B cell (primary cell): ENCODE measurements around the gene NEURL2. TPM values are rescaled to one million over a fixed set of nuclear protein-coding genes. Genes with fewer than 3 reads are reported as not detected.

Source experiments
- ATAC-seq: fragments of 200-7000 bp; cut with Tn5 transposase; one replicate; pipeline ENCODE4 v1.10.0; 2021; ENCODE audit warnings: low read depth, mild to moderate bottlenecking, moderate number of reproducible peaks, moderate library complexity
- CTCF ChIA-PET: fragments of 350-600 bp; sonication (Branson Sonifier 250); formaldehyde crosslinking; loops from one replicate; lab custom pipeline; 2021; ENCODE audit warnings: antibody characterized with exemption, inconsistent platforms; lab: Charles Lee
- POLR2A ChIA-PET: fragments of 350-600 bp; sonication (Branson Sonifier 250); formaldehyde crosslinking; loops from one replicate; lab custom pipeline; 2021; ENCODE audit warnings: antibody characterized with exemption; lab: Charles Lee
- DNase-seq: peaks from one replicate; pipeline ENCODE4 v3.0.0; 2013
- H2AFZ ChIP-seq: 2 replicates; pipeline ENCODE4 v1.6.1; 2012; ENCODE audit warnings: mild to moderate bottlenecking, low read depth, low read length; ENCODE audit not compliant: insufficient read depth, poor library complexity, severe bottlenecking
- H3K27ac ChIP-seq, 2 donors: 1 replicate in 1 of 2; 2 replicates in 1 of 2; pipeline ENCODE4 v1.5.1; 2012 to 2013; ENCODE audit warnings: low read length in 2 of 2, mild to moderate bottlenecking in 2 of 2, moderate library complexity in 1 of 2
- H3K27me3 ChIP-seq, 4 experiments: fragments of 200-600 bp in 1 of 4; sonication (generic) in 1 of 4; replicated peaks in 1 of 4; 1 replicate in 2 of 4; 2 replicates in 2 of 4; pipeline versions ENCODE4 v1.6.1 to v1.7.0; 2013 to 2016; ENCODE audit warnings: low read length in 3 of 4, mild to moderate bottlenecking in 2 of 4, mixed read lengths in 1 of 4, moderate library complexity in 1 of 4; ENCODE audit not compliant: insufficient read depth in 4 of 4, control insufficient read depth in 3 of 4; ENCODE audit errors: control extremely low read depth in 1 of 4
- H3K36me3 ChIP-seq, 2 experiments: replicated peaks in 1 of 2; 1 replicate in 1 of 2; 2 replicates in 1 of 2; pipeline versions ENCODE4 v1.6.1 to v1.7.1; 2013; ENCODE audit warnings: low read length in 1 of 2; ENCODE audit not compliant: insufficient read depth in 2 of 2, control insufficient read depth in 1 of 2; ENCODE audit errors: control extremely low read depth in 1 of 2, extremely low read depth in 1 of 2
- H3K4me1 ChIP-seq, 2 donors: fragments of 200-600 bp in 1 of 2; sonication (generic) in 1 of 2; 1 replicate in 1 of 2; 2 replicates in 1 of 2; pipeline versions ENCODE4 v1.5.1 to v1.6.1; 2013 to 2017; ENCODE audit warnings: low read length in 2 of 2; ENCODE audit not compliant: control insufficient read depth in 2 of 2, insufficient read depth in 2 of 2
- H3K4me2 ChIP-seq: replicated peaks from 2 replicates; pipeline ENCODE3; 2012; ENCODE audit warnings: mild to moderate bottlenecking, low read depth, low read length; ENCODE audit not compliant: poor library complexity, severe bottlenecking
- H3K4me3 ChIP-seq, 5 experiments: fragments of 200-600 bp in 1 of 5; sonication (generic) in 1 of 5; 1 replicate in 3 of 5; 2 replicates in 2 of 5; pipeline versions ENCODE4 v1.5.1 to v1.7.0; 2011 to 2016; ENCODE audit warnings: low read length in 4 of 5, mild to moderate bottlenecking in 4 of 5, low read depth in 2 of 5, control low read depth in 1 of 5, moderate library complexity in 1 of 5; ENCODE audit not compliant: insufficient read depth in 1 of 5; ENCODE audit errors: control extremely low read depth in 1 of 5, extremely low read depth in 1 of 5
- H3K79me2 ChIP-seq: fragments of 200-600 bp; sonication (generic); one replicate; pipeline ENCODE4 v1.6.0; 2016; ENCODE audit warnings: low read length; ENCODE audit not compliant: control insufficient read depth, insufficient read depth
- H3K9ac ChIP-seq: fragments of 200-600 bp; sonication (generic); 2 replicates; pipeline ENCODE4 v1.6.1; 2017; ENCODE audit warnings: mild to moderate bottlenecking, low read length, moderate library complexity
- H3K9me3 ChIP-seq, 3 donors: one replicate each; pipeline versions ENCODE4 v1.6.1 to v1.7.1; 2013; ENCODE audit warnings: low read length in 2 of 3; ENCODE audit not compliant: control insufficient read depth in 2 of 3, insufficient read depth in 1 of 3; ENCODE audit errors: control extremely low read depth in 1 of 3
- H4K20me1 ChIP-seq: 2 replicates; pipeline ENCODE4 v1.6.0; 2012; ENCODE audit warnings: mild to moderate bottlenecking, low read length; ENCODE audit not compliant: insufficient read depth, control insufficient read depth, poor library complexity, severe bottlenecking
- H3K27ac Mint-ChIP-seq: one replicate; pipeline ENCODE4 v1.8.0; 2021; ENCODE audit warnings: mixed read lengths
- H3K27me3 Mint-ChIP-seq: one replicate; pipeline ENCODE4 v1.8.0; 2021; ENCODE audit warnings: mixed read lengths
- H3K4me1 Mint-ChIP-seq: one replicate; pipeline ENCODE4 v1.8.0; 2021; ENCODE audit warnings: mixed read lengths
- H3K4me3 Mint-ChIP-seq: one replicate; pipeline ENCODE4 v1.8.0; 2021; ENCODE audit warnings: mixed read lengths
- H3K9me3 Mint-ChIP-seq: one replicate; pipeline ENCODE4 v1.8.0; 2022; ENCODE audit warnings: mixed read lengths; ENCODE audit not compliant: insufficient read depth
- CTCF ChIP-seq: fragments of 200-600 bp; IDR thresholded peaks from one replicate; pipeline ENCODE4 v1.8.0; 2022; ENCODE audit warnings: antibody characterized with exemption, mild to moderate bottlenecking
- EZH2 ChIP-seq: IDR thresholded peaks from 2 replicates; pipeline ENCODE4 v1.6.1; 2012; ENCODE audit warnings: borderline replicate concordance, low read depth, mild to moderate bottlenecking, moderate library complexity, low read length; ENCODE audit not compliant: insufficient read depth, poor library complexity, severe bottlenecking
- WGBS: methylation state at CpG from one replicate; pipeline ENCODE4 v1.1.5; 2013; ENCODE audit warnings: missing lambda C conversion rate; ENCODE audit not compliant: insufficient coverage; 5-methylcytosine and 5-hydroxymethylcytosine counted together
- intact Hi-C: fragments of 100-400 bp; cut with micrococcal nuclease; formaldehyde crosslinking; loops from one replicate; pipeline ENCODE4 v1.10.0; 2022
- polyA plus RNA-seq: library from polyadenylated mRNA; depleted of rRNA; stranded (reverse); fragments of >200 nt; gene quantifications from 2 replicates; pipeline ENCODE4 v1.2.3, GENCODE V29; 2012
- total RNA-seq, 2 donors: library from RNA; stranded (reverse); fragments of 120-200 nt in 1 of 2; gene quantifications; 1 replicate in 1 of 2; 2 replicates in 1 of 2; pipeline versions ENCODE4 v1.2.3 to v1.2.4, GENCODE V29; 2013 to 2022

NEURL2 gene
- total and polyA plus RNA-seq, 2 donors (not counting 1 experiment from before 2014, with no cell fraction given): 3.3 to 5.4 TPM

- intact Hi-C loops: no loop called here
Measured at GRCh38 chr20:45918779-45919537, 27.9 kb upstream of the NEURL2 start.

More at GRCh38 chr20:45918779-45919537, 27.9 kb upstream of the NEURL2 start:
- TF ChIP-seq EZH2 (no peak), CTCF (no peak)
- Histone ChIP-seq H3K9ac (no peak overlapping the region), H3K9me3 (no peaks in the 10 kb centered on the region), H3K4me1 (no peaks in the 10 kb centered on the region), H3K79me2 (no peaks in the 10 kb centered on the region), H3K36me3 (no peaks in the 10 kb centered on the region), H2AFZ (no peak overlapping the region), H3K4me2 (no peak overlapping the region), H3K27ac (no peak overlapping the region), H3K27me3 (peaks cover 0 to 28% (median 5%) of the 10 kb centered on the region in 4 experiments), H3K4me3 (no peak overlapping the region), H4K20me1 (no peaks in the 10 kb centered on the region)
- ChIA-PET POLR2A (no interaction called here), CTCF (interaction anchor here (0.9 kb wide), 1 partner anchor 95 kb away, joined by 3 read pairs; no protein-coding TSS in a partner anchor)
- H3K27me3 Mint-ChIP-seq: peaks cover 33% of the 10 kb centered on the region
- no peak for ATAC-seq
- H3K4me3 Mint-ChIP-seq: no peak overlapping the region
- DNase-seq: no peak
- H3K9me3 Mint-ChIP-seq: no peaks in the 10 kb centered on the region
- no peak overlapping the region for H3K27ac Mint-ChIP-seq
- no peaks in the 10 kb centered on the region for H3K4me1 Mint-ChIP-seq
- 97% methylated on average over 10 of the region's 12 CpGs for WGBS
